Ishikawa (cell line): ENCODE measurements around the gene TTC9B.

Experiments used
- CEBPB ChIP-seq: IDR thresholded peaks from 2 replicates; pipeline ENCODE4 v1.6.1; 2012
- EP300 ChIP-seq: IDR thresholded peaks from 2 replicates; pipeline ENCODE4 v1.6.1; 2012; ENCODE audit warnings: borderline replicate concordance
- FOXM1 ChIP-seq: IDR thresholded peaks from 2 replicates; pipeline ENCODE4 v1.6.1; 2012; ENCODE audit warnings: low read depth, borderline replicate concordance
- NFIC ChIP-seq: IDR thresholded peaks from 2 replicates; pipeline ENCODE4 v1.6.1; 2012
- TAF1 ChIP-seq: IDR thresholded peaks from 2 replicates; pipeline ENCODE4 v1.6.1; 2012; ENCODE audit warnings: low read depth, mild to moderate bottlenecking
- YY1 ChIP-seq: IDR thresholded peaks from 2 replicates; pipeline ENCODE4 v1.6.1; 2012; ENCODE audit warnings: low read depth

DNA sequence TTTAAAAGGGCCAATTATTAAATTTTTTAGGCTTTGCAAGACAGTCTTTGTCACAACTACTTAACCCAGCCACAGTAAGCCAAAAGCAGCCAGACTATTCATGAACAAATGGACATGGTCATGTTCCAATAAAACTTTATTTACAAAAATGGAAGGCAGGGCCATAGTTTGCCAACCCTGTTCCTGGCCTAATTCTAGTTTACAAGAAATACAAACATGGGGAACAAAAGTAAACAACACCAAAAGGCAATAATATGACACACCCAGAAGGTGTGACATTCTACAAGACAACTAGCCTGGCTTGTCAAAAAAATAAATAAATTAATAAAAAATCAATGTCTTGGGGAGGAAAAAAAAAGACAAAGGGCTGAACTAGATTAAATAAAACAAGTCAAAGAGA lies 33.1 kb upstream of the TTC9B start:
- TF ChIP-seq EP300 (no peak), CEBPB (no peak), FOXM1 (no peak), YY1 (no peak), TAF1 (no peak), NFIC (no peak)
